ENCODE results near the gene PPM1M.

PPM1M gene

DNA sequence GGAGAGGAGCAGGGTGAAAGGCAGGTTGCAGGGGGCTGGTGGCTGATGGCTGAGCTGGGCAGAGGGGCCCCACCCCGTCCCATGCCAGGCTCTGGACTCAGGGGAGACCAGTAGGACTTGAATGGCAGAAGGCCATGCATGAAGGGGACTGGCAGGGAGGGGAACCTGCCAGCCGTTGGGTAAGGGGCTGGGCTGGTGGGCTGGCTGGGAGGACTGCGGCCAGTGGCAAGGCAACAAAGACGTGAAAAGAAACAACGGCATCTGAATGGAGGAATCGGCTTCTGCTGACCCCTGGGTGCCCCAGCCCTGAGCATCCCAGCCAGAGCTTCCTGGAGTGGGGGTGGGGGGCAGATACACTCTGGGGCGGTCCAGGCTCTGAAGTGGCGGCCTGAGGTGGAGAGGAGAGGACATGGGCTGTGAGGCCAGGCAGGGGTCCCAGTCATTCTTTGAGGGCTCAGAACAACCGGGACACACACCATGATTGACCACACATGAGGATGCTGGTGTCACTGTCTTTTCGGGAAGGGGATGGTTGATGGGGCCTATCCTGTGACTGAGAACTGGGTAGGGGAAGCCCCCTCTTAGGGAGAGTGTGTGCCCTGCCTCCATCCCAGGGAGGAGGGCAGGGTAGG, 53.8 kb downstream of the PPM1M start:
- DNase-seq: no peak
